Bone marrow (tissue), 2 donors: ENCODE data around the gene CFAP210.
A peak's percentile ranks its signal among the peaks of the same experiment; 100 is the strongest.

ENCODE experiments used
- DNase-seq, 2 donors: peaks; one replicate each; lab custom pipeline; 2025; lab: John Stamatoyannopoulos, UW

The CFAP210 gene

GRCh38 chr2:169694113-169694893 lies at the start of gene CFAP210, which contains the start of gene PHOSPHO2:
TSS of gene CFAP210 (minus strand) at chr2:169694405. CDS start at chr2:169694327, 78 bp downstream.
TSS of gene PHOSPHO2 (plus strand) at chr2:169694469. CDS start at chr2:169700972, 6,503 bp downstream.
- DNase-seq = peak; percentile 92 to 93

- no peak for DNase-seq
These were observed 49.3 kb upstream of the CFAP210 start for GRCh38 chr2:169743549-169743948.

GRCh38 chr2:169739351-169739750 lies 45.1 kb upstream of the CFAP210 start:
- DNase-seq = no peak

GRCh38 chr2:169738566-169739229 lies 44.5 kb upstream of the CFAP210 start:
- no peak for DNase-seq

- DNase-seq = no peak
These were observed 42.7 kb upstream of the CFAP210 start for GRCh38 chr2:169736902-169737301.

GRCh38 chr2:169735623-169736022 lies 41.4 kb upstream of the CFAP210 start:
- no peak for DNase-seq

GRCh38 chr2:169734169-169734847 lies 40.1 kb upstream of the CFAP210 start:
- DNase-seq = no peak

GRCh38 chr2:169732583-169733358 lies 38.6 kb upstream of the CFAP210 start:
- DNase-seq = peak in 1 of 2 donors; percentile 29

GRCh38 chr2:169732075-169732474 lies 37.9 kb upstream of the CFAP210 start:
- no peak for DNase-seq

- no peak for DNase-seq
These were observed 35.0 kb upstream of the CFAP210 start for GRCh38 chr2:169729274-169729605.

- no peak for DNase-seq
These were observed 32.9 kb upstream of the CFAP210 start for GRCh38 chr2:169727065-169727464.

GRCh38 chr2:169721016-169721415 lies 26.8 kb upstream of the CFAP210 start:
- DNase-seq = no peak

GRCh38 chr2:169718930-169719504 lies 24.8 kb upstream of the CFAP210 start:
- no peak for DNase-seq

GRCh38 chr2:169717691-169718063 lies 23.5 kb upstream of the CFAP210 start:
- DNase-seq = no peak

GRCh38 chr2:169716938-169717690 lies 22.9 kb upstream of the CFAP210 start:
- DNase-seq = no peak

GRCh38 chr2:169716238-169716886 lies 22.2 kb upstream of the CFAP210 start:
- no peak for DNase-seq

GRCh38 chr2:169715379-169716237 lies 21.4 kb upstream of the CFAP210 start:
- no peak for DNase-seq

GRCh38 chr2:169714699-169715098 lies 20.5 kb upstream of the CFAP210 start:
- no peak for DNase-seq

GRCh38 chr2:169713331-169713730 lies 19.1 kb upstream of the CFAP210 start:
- DNase-seq = no peak
